HG02943 (cell line): ENCODE measurements around the gene DRD3.

Experiments used
- ATAC-seq: cut with Tn5 transposase; IDR thresholded peaks from one replicate; pipeline ENCODE4 v1.9.1; 2021; ENCODE audit warnings: mild to moderate bottlenecking, low read depth, moderate library complexity; ENCODE audit not compliant: unreplicated experiment

Gene DRD3

DNA sequence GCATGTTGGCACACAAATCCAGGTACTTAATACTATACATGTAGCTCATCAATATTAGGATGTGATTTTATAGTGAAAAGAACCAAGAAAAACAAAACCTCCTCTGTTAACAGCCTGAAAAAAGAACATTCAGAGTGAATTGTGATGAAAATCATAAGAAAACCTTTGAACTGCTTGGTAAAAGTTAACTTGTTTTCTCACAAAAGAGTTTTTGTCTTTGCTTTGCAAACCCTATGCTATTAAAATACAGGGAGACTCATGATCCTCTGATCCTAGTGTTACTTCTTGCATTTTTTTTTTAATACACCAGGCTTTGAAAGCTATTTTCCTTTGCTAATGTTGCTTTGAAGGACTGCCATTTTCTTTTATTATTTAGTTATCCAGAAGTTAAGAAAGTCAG, 98.7 kb downstream of the DRD3 start:
- no peak for ATAC-seq

DNA sequence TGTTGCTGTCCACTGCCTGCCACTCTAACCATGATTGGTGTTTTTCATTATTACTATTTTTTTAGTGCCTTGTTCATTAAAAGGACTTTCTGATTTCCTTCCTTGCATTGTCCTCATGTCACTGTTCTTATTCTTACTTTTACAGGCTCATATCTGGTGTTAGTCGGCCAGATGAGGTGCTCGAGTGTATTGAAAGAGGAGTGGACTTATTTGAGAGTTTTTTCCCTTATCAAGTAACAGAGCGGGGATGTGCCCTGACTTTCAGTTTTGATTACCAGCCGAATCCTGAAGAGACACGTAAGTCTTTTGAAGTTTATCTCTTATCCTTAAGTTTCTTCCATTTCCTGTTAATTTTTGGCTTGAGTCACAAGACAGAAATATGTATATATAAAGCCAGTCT, 99.1 kb downstream of the DRD3 start:
- ATAC-seq: no peak

DNA sequence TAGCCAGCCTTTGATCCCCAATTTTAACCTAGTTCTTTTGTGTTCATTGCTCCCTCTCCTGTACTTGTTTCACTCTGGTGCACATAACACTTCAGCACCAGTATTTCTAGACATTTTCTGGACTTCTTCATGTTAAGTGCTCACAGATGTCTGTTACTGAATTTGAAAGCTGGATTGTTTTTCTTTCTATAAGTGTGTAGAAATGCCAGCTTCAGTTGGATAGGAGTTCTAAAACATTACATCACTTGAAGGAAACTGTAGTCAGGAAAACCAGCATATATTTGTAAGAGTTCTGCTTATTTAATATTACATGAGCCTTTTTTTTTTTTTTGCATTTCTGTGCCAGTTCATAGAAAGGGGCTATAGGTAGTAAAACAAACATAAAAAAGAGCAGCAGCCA, 100.7 kb downstream of the DRD3 start:
- ATAC-seq: no peak
